ENCODE measurements around the gene IFNAR2.

IFNAR2 gene

DNA sequence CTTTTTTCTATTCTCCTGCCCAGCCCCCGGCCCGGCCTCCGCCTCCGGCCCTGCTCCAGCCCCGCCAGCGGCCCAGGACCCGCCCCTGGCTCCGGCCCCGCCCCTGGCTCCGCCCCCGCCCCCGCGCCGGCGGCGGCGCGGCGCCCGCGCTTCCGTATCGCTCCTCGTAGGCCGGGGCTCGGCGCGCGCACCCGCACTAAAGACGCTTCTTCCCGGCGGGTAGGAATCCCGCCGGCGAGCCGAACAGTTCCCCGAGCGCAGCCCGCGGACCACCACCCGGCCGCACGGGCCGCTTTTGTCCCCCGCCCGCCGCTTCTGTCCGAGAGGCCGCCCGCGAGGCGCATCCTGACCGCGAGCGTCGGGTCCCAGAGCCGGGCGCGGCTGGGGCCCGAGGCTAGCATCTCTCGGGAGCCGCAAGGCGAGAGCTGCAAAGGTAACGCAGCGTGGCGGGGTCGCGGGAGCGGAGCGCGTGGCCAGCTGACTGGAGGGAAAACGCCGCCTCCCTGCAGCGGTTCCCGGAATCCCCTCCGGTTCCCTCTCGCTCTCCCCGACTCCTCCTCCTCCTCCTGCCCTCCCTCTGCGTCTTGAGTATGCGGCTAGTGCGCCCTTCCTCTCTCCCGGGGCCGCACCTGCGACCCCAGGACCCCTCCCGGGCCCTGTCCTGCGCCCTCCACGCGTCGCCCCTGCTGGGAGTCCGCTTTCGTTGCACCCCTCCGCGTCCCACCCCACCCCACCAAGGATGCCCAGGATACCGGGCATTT, at the start of gene IFNAR2:
TSS of gene IFNAR2 (plus strand) at position 155 of the 761 bp plus-strand sequence. CDS start 11,985 bp downstream, outside the sequence.
- DNase-seq (ENCODE audit: low read depth): peak; percentile 74

DNA sequence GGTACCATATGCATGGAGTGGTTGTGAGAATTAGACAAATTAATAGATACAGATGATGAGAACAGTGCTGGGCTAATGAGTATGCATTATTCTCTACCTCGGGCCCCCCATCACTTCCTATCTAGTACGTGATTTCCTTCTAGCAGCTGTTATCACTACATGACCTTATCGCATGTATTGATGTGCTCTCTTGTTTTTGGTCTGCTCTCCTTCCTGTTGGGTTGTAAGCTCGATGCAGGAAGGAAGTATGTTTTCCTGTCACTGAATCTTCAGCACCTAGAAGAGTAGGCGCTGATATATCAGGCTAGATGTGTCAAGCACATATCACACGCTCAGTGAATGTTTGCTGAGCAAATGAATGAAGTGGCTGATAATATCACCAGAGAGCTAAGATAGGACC, 43.9 kb upstream of the IFNAR2 start:
- no peak for DNase-seq (ENCODE audit: low read depth)

- no peak for DNase-seq (ENCODE audit: low read depth)
Observed at GRCh38 chr21:33187276-33187675, 42.5 kb upstream of the IFNAR2 start.

DNA sequence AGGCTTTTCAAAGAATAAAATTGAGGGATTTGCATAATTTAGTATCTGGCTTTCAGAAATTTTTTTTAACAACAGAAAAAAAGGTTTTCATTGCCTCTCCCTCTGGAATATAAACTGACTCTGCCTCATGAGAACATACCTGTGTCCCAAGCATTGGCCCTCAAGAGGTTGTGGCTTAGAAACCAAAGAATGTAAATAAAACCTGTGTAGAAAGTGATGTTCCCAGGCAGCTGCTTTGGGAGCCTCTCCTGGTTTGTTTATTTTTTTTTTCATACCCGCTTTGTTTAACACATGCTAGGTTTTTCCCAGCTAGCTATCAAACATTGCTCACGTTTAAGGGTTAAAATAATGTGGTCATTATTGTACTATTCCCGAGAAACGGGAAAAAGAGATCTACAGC, 40.5 kb upstream of the IFNAR2 start:
- no peak for DNase-seq (ENCODE audit: low read depth)

- DNase-seq (ENCODE audit: low read depth): no peak
Observed at GRCh38 chr21:33189824-33190223, 39.9 kb upstream of the IFNAR2 start.

GRCh38 chr21:33196941-33197374, 32.8 kb upstream of the IFNAR2 start:
- DNase-seq (ENCODE audit: low read depth): peak; percentile 79

GRCh38 chr21:33197496-33197895, 32.2 kb upstream of the IFNAR2 start:
- no peak for DNase-seq (ENCODE audit: low read depth)

- DNase-seq (ENCODE audit: low read depth): no peak
Observed at GRCh38 chr21:33198346-33199099, 31.2 kb upstream of the IFNAR2 start.

DNA sequence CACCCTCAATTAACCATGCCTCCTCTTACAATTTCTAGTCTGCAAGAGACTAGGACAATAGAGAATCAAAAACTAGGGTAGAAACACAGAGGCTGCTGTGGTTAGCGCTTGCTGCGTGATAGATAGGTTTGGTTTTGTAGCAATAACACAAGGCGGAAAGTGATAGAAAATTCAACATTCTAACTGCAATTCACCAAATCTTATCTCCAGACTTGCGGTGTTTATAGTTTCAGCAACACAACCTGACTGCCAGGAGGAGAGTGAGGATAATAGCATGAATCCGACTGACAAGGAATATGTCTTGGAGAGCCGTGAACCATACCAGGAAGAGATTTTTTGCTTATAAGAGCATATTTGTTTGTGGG, 30.7 kb upstream of the IFNAR2 start:
- no peak for DNase-seq (ENCODE audit: low read depth)

DNA sequence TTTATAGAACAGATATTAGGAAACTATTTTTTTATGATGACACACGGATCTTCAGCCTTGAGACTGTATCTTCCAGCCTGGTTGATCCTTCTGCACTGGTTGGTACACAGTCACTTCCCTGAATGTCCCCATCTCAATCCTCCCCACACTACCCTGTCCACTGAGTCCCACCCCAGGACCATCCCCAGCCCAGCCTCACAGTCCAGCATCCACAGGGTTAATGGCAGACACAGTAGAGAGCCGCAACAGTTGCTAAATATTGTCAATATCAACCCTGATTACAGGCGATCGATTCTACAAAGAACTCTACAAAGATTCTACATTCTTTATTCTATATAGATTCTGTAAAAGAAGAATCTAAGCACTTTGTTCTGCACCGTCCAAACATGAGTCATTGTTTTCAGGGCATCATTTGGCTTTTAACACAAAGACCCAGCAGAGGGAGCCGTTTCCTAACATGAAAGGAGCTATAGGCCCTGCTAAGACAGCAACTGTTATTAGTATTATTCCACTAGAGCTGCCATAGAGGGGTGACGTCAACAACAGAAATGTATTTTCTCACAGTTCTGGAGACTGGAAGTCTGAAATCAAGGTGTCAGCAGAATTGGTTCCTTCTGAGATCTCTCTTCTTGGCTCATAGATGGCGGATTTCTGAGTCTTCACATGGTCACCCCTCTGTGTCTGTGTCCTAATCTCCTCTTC, 30.1 kb upstream of the IFNAR2 start:
- peak; percentile 94 for DNase-seq (ENCODE audit: low read depth)

DNA sequence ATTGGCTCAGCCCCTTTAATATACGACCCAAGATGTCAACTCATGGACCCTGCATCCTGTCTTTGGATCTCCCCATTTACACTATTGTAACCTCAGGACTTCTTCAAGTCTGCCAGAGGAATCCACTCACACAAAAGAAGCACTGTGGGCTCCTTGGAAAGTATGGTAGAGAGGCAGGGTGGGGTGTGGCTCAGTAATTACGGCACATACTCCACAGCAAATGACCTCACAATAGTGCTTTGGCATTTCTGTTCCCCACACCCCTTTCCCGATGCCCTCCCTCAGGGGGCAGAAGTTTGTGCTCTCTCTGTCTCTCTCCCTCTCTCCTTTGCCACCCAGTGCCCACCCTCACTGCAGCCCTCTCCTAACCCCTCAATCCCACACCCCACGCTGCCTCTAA, 27.8 kb upstream of the IFNAR2 start:
- DNase-seq (ENCODE audit: low read depth): no peak

DNA sequence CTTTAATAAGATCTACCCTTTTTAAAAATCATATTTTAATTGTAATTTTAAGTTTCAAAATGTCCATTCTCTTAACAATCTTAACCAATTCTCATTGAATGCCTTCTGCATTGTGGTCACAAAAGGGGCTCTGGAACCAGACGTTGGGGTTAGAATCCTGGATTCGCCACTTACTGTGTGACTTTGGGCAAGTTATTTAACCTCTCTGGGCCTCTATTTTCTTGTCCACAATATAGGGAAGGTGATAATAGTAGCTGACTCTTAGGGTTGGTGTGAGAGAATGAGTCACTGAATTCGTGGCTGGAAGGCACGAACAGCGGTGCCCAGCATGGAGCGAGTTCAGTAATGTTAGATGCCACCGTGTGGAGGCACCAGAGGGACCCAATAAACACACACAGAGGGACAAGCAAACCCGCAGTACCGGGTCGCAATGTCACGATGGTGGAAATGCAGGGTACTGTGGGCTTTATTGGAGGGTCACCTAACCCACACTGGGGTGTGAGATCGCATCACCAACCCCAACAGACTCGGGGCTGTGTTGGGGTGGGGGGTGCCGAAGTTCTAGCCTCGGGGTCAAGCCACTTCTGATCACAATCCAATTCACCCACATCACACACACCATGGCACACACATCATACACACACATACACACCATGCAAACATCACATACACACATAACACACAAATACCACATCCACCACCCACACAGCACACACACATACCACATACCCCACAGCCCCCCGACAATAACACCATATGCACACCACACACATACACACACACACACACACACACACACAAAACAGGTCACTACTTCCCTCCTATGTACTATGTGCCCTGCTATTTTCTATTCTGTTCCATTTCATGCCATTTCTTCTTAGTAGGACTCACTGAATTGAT, 27.0 kb upstream of the IFNAR2 start:
- no peak for DNase-seq (ENCODE audit: low read depth)

DNA sequence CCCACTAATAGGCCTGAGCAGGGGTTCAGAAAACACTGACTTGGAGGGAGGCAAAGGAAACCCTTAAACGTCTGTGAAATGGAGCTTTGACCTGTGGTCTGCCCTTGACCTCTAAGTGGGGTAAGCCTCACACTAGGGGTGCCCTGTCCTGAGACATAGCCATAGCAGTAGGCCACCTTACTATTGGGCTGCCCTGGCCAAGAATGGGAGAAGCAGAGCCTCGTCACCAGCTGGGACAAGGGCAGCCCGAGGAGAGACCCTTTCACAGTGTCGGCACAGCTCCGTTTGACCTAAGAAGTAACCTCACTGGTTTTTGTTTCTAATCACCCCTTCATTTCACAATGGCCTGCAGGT, 26.4 kb upstream of the IFNAR2 start:
- no peak for DNase-seq (ENCODE audit: low read depth)

DNA sequence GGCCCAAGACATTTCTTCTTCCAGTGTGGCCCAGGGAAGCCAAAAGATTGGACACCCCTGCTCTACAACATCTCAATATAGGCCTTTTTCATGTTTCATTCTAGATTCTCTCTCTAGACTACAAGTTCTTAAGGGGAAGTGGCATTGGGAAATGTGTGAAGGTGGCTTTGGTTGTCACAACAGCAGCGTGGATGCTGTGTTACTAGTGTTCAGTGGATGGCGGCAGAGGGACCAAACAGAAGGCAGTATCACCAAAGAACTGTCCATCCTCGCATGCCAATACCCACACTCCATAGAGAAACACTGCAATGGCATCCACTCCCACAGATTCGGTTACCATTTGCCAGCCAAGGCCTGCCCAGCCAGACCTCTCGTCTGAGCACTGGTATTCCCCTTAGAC, 24.3 kb upstream of the IFNAR2 start:
- DNase-seq (ENCODE audit: low read depth): no peak

DNA sequence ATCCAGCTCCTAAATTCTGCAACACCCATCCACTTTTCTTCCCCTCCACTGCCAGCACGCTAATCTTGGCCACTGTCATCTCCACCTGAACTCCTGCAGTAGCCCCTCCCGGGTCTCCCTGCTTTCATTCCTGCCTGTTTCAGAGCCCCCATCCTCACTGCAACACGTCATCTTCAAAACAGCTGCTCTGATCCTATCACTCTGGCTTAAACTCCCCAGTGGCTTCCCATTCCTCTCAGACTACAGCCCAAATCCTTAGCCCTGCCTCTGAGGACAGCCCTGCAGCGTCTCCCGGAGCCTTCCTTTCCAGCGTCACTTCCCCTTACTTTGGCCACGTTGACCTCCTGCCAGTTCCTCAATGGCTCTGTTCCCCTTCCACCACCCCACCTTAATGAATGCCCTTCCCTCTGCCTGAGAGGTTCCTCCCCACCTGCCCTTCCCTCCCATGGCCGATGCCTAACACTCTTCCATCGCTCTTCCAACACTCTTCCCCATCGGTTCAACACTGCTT, 22.9 kb upstream of the IFNAR2 start:
- no peak for DNase-seq (ENCODE audit: low read depth)

DNA sequence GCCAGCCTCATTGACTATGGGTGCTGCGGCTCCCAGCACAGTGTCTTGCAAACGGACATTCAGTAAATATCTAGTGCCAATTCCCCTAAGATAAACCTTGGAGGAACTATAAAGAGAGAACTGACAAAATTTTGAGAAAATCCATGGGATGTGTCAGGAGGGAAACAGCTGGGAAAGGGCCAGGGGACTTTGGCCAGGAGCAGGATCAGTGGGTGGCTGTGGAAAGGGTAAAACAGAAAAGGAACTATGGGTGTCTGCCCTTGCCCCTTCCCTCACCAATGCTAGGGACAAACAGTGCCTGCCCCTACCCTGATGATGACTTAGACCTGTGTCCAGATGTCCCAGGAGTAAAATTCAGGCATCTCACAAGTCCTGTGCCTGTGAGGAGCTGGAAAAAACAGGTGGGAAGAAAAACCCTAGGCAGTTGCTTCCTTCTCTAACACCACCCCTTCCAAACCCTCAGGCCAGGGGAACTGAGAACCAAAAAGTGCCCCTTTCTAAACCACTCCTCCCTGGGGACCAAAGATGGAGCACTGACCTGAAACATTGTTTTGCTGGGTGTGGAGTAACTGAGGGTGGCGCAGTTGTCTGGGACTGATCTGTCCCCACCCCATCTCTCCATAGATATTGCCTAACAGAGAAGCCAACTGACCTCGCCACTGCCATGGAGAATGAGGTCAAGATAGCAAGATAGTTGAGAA, 22.1 kb upstream of the IFNAR2 start:
- DNase-seq (ENCODE audit: low read depth): no peak

- DNase-seq (ENCODE audit: low read depth): no peak
Observed at GRCh38 chr21:33208534-33208933, 21.2 kb upstream of the IFNAR2 start.

DNA sequence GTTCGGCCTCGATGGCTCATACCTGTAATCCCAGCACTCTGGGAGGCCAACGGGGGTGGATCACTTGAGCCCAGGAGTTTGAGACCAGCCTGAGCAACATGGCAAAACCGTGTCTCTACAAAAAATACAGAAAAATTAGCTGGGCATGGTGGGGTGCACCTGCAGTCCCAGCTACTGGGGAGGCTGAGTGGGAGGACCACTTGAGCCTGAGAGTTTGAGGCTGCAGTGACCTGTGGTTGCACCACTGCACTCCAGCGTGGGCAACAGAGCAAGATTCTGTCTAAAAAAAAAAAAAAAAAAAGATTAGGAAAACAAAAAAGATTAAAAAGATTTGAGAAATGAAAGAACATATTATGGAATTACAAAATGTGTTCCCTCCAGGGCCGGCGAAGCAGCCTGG, 18.4 kb upstream of the IFNAR2 start:
- DNase-seq (ENCODE audit: low read depth): no peak

DNA sequence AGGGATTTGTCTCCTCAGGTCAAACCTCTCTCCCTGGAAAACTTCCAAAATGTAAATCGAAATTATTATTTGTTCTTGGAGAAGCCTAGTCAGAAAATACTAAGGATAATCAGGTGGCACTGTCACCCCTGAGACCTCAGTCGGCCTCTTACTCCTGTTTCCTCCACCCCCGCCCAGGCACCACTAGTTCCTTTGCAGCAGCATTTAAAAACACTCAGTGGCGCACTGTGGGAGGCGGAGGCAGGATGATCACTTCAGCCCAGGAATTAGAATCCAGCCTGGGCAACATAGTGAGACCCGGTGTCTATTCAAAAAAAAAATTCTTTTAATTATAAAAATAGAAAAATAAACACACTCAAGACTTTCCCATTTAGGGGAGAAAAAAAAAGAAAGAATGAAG, 18.0 kb upstream of the IFNAR2 start:
- no peak for DNase-seq (ENCODE audit: low read depth)

GRCh38 chr21:33212159-33212851, 17.4 kb upstream of the IFNAR2 start:
- DNase-seq (ENCODE audit: low read depth): peak; percentile 6

- no peak for DNase-seq (ENCODE audit: low read depth)
Observed at GRCh38 chr21:33214056-33214455, 15.7 kb upstream of the IFNAR2 start.
